NCI-H1694 treated with DMSO at 0.1 percent for 48 hours (cell line): Measurements from ENCODE around the gene FARS2.

ENCODE experiments used
- DNase-seq: peaks from one replicate; lab custom pipeline; 2025; lab: John Stamatoyannopoulos, UW

The FARS2 gene

DNA sequence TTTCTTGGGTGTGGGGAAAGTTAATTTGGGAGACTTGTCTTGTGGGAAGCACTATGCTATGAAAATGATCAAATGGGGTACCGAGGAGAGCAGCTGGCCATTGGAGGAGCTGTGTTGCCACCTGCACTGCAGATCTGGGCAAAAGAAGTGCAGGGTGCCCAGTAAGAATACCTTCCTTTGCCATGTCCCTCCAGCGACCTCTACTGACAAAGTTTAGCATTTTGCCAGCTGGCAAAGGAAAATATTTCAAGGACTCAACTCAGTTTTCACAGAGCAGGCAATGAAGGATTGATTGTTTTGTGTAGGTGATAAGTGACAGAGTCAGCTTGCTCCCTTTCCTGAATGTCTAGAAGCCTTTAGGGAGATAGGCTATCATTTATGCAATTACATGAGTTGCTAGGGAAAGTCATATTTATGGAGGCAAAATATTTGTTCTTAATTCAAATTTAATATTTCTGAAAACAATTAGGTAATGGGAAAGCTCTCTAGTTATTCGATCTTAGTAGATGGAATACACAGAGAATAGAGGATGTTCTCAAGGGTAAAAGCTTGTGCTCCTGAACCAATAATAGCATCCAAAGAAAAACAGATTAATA, 118.4 kb downstream of the FARS2 start:
- peak; percentile 14 for DNase-seq

DNA sequence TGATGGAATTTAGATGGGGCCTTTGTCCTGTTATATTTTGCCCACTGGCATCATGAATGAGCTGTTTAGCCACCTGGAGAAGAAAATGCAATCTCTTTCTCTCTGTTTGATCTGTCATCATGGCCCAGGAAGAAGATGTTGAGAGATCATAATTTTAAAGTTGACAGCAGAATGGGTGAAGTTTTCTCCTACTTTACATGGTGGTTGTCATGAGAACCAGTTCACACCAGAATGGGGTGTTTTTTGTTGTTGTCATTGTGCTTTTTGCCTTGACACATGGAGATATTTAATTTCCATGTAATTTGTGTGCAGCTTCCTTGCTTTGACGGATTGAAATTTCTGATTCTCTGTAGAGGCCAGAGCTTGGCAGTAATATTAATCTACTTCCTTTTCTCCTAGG, 122.5 kb downstream of the FARS2 start:
- DNase-seq: no peak

DNA sequence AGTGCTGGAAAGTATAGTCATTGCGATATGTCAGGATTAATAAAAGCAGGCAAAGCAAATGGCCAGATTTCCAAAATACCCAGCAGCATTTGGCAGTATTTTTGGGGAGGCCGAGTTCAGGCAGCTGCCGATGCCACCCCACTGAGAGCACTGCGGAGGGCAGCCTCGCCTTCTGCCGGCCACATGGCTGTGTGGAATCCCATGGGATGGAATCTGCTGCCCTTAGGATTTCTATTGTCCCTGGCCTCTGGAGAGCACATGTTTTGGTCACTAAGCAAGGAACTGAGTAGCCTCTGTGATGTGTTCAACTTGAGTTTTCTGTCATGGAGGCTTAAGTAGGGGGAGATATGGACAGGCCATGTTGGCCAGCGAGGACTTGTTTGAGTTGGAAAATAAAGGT, 123.0 kb downstream of the FARS2 start:
- no peak for DNase-seq

DNA sequence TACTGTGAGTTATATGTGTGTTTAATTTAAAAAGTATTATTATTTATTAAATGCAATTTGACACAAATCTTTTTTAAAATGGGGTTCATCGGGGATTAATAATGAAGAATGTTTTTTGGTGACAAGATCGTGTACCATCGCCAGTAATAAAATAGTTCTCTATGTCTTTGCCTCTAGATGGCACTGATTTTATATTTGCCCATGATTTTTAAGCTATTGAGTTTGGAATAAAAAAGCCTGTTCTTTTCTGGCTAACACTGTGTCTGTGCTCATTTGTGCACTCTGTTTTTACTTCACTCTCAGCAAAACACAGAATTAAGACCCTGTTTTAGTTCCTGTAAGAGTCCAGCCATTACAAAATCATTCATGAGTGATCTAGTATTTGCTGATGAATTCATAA, 127.0 kb downstream of the FARS2 start:
- DNase-seq: no peak

DNA sequence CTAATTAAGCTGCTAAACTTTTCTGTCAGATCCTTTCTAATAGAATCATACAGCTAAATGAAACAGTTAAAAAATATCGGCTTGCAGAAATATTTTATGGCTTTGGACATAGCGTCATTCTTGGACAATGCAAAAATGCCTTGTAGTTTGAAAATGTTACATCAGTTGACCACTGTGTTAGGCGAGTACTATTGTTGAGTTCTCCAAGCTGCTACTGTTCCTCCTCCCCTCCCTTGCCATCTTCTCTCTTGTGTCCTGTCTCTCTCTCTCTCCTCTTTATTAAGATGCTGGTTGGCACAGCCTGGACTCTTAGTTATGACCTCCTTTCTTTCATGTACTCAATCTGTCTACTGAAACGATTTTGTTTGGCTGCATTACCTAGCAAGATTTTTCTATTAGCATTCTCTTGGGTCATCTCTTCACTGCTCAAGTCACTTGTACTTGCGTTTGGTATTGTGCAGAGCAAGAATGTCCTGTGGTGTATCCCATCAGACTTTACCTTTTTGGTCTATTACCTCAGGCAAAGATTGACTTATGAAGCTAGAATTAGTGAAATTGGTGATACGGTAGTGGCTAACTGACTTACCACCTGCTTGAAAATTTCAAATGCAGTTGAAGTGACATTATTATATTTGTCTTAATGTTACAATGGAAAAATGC, 127.9 kb downstream of the FARS2 start:
- DNase-seq: no peak

DNA sequence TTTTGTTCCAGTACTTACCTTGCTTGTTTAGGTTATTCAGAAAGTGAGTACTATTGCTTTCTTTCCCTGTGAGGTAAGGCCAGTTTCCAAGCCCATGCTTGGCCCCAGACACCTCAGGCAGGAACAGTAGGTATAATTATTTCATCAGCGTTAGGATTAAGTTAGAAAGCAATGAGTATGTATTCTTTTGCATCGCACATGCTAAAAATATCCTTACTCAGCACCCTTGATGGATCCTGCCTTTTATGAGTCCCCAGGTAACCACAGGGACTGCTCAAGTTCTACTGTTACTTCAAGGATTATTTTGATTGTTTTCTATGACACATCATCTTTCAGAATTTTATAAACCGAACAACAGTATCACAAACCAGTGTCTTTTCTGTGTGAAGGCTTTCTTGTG, 128.9 kb downstream of the FARS2 start:
- no peak for DNase-seq

DNA sequence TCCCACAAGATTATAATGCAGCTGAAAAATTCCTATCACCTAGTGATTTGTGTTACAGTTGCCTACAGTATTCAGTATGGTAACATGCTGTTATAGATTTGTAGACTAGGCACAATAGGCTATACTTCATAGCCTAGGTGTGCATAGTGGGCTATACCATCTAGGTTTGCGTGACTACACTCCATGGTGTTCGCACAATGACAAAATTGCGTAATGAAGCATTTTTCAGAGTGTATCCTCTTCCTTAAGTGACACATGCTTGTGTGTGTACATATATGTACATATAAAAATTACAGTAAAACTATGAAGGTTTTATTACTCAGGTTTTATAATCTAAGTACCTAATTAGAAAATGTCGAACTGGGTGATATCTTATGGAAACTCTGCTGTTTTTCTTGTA, 133.0 kb downstream of the FARS2 start:
- no peak for DNase-seq

DNA sequence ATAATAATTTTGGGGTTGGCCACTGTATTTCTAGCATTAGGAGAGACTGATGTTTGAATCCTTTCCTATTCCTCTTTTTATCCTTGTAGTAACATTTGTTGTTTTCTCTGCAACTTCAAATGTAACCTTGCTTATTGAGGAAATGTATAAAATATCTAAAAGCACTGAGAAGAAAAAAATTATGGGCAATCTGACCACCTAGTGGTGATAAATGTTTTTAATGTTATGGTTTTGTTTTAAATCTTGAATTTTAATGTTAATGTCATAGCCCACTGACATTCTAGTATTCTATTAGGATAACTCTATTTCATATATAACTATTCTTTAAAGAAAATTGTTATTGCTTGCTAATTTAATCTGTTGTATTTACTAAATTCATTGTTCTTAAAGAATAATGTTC, 134.4 kb downstream of the FARS2 start:
- no peak for DNase-seq

DNA sequence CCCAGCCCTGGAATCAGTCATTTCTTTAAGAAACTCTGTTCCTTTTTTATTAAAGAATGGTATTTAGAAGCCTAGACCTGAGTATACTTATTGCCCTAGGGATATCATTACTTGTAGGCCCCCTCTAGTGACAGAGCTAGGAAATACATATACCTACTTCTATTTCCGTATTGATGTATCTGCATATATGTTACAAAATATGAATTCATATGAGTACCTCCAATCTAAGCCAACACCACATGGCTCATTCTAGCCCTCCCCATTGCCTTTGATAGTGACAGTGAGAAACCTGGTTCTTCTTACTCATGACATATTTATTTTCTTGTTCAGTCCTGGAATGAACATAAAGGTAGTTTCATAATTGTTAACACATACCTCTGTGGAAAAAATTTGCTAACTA, 137.2 kb downstream of the FARS2 start:
- DNase-seq: peak; percentile 46

DNA sequence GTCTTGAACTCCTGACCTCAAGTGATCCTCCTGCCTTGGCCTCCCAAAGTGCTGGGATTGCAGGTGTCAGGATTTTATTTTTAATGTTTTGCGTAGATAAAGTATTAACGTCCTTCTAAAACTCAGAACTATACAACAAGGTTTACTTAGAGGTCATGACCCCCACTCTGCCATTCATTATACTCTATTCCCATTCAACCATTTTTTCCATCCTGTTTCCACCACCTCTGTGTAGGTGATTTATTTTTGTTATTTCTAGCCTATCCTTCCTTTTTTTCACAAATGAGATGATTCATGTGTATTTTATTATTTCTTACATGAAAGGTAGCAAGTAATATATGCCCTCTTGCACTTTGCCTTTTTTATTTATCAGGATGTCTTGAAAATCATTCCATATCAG, 138.1 kb downstream of the FARS2 start:
- DNase-seq: no peak

DNA sequence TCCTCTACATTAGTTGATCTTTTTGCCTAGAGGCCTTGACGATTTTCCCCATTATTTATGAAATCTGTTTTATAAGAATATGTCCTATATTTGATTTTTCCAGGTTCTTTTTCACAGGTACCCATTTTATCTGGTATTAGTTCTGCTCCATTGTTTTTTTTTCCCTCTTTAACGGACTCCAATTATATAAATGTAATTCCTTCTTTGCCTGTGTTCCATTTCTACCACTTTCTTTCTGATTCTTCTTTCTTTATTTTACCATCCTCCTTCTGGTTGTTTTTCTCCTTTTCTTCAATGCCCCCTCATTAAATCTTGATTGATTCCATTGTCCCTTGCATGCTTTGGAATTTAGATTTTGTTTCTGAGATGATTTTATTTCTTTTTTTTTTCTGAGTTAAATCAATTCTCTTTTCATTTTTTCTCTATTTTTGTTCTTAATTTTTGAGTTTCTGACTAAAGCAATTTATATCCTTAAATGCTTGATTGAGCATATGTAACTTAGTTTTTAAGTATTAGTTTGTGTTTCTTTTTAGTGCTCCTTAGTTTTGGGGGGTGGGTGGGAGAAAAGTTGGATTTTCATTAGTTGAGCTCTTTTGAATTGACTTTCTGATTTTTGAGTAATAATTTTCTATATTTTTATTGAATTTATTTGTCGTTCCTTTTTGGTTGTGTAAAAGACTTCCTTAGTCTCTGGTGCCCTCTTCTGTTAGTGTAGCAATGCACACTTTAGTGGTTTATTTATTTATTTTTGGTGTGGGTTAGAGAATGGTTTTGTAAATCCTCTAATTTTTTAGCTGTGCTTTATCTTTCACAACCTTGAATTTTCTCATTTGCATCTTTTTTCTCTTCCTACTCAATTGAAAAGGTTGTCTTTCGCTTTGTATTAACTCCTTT, 140.8 kb downstream of the FARS2 start:
- DNase-seq: peak; percentile 31

DNA sequence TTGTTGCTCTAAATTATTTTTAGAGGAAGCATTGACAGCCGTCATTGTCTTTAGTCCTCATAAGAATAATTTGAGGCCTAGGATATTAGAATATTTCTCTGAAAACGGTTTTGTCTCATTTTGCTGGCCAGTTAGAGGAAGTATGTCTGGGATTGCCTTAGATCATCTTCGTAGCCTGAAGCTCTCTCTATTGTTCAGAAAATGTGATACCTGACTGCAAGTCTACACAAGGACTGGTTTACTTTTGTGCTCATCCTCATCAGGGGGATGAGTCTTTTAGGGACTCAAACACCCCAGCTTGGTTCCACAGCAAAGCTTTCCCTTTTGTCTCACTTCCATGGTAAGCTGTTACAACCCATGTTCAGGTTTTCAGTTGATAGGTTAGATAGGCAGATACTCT, 141.8 kb downstream of the FARS2 start:
- DNase-seq: no peak

DNA sequence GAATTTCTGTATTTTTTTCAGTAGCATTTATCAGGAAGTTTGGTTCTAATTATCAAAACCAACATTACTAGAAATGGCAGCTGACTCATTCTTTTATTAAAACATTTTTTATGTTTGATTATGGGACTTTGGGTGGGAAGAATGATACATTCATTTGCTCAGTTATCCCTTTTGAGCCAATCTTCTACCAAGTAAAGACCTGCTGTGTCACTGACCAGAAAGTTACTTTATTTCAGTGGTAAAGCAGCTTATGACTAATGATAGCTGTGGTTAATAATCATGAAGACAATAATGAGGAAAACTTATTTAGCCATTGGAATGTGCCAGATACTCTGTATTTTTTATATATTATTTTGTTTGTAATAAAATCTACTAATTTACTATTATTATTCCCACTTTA, 142.3 kb downstream of the FARS2 start:
- no peak for DNase-seq

DNA sequence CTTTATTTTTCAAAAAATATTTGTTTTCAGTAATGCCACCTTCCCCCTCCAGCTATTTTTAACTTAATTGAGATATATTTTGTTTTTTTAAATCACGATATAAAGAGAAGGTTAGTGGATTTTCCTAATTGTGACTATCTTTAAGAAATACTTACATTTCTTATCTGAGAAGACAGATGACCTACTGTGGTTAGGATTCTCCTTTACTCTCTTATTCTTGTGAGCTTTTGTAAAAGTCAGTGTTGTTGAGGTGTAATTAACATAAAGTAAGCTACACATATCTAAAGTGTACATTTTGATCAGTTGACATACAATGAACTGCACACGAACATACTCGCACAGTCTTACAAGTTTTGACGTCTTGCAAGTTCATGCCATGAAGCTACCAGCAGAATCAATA, 144.7 kb downstream of the FARS2 start:
- no peak for DNase-seq

DNA sequence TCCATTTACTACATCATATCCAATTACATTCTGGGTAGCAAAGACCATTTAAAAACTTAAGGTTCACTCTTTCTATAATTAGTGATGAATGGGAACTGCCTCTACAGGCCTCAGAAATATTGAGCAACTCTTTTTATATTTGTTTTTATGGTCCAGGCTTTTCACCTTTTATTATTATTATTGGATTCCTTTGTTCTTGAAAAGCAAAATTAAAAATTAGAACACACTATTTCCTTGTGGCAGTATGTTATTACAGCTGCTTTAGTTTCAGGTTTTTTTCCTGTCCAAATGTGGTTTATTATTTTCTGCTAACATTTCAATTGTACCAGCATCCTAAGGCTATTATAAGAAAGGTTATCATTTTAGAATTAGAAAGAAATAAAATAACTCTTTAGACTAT, 150.1 kb downstream of the FARS2 start:
- no peak for DNase-seq

DNA sequence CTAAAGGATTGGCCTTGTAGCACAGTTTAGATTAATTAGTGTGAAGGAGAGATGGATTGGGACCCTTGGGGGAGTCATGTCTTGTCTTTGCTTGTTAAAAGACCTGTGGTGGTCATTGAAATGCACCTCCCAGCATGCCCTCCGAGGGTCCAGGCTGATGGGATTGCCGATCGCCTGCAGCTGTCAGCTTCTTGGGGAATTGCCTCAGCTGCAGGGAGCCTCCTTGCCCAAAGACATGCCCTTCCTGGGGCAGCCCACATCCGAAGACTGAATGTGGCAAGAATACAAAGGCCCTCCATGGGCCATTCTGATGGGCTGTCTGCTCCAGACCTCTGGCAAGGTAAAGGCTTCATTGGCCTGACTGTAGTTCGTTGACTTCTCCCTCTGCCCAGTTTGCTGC, 150.7 kb downstream of the FARS2 start:
- no peak for DNase-seq

DNA sequence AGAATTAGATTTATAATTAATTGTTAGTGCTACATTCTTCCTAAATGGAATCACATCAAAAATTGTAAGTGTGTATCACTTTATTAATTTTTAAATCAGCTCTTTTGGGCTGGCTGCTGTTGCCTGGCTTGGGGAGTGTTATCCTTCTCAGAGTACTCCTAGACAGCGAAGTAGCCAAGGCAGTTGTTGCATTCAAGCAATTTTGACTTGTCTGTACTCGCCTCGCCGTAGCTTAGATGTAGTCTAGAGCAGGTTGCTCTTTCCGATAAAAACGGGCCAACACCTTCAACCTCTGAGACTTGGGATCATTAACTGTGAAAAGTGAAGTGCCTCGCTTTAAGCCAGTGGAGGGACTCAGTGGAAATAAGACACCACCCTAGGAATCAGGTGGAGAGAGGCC, 151.3 kb downstream of the FARS2 start:
- no peak for DNase-seq

DNA sequence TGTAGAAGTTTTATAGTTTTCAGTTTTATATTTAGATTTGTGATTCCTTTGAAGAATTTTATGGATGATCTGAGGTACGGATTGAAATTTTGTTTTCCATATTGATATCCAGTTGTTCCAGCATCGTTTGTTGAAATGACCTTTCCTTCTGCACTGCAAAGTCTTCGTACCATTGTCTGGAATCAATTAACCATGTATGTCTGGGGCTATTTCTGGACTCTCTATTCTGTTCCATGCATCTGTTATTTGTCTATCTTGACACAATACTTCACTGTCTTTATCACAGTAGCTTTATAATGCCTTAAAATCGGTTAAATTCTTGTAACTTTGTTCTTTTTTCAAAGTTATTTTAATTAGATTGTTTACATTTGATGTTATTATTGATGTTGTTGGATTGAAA, 154.9 kb downstream of the FARS2 start:
- no peak for DNase-seq

DNA sequence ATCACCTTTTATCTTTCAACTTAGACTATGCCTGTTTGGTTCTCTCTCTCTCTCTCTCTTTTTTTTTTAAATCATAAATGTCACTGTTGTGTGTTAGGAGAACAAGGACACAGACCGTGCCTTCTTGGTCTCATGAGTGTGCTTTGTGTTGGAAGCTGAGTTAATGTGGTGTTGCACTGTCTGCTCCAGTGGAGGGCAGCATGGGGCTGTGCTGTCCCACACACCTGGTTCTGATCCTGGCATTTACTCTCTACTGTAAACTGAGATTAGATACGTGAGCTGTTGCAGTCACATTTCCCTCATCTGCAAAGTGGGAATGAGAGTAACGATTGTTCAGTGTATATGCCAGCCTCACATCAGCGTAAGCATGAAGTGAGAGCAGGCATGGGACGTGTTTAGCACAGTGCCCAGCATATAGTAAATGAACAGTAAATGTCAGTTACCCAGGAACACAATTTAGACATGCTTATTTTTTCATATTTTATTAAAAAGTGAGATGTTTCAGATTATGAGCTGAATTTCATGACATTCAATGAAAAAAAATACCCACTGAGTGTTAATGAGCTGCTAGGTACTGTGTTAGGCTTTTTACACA, 161.1 kb downstream of the FARS2 start:
- peak; percentile 24 for DNase-seq

DNA sequence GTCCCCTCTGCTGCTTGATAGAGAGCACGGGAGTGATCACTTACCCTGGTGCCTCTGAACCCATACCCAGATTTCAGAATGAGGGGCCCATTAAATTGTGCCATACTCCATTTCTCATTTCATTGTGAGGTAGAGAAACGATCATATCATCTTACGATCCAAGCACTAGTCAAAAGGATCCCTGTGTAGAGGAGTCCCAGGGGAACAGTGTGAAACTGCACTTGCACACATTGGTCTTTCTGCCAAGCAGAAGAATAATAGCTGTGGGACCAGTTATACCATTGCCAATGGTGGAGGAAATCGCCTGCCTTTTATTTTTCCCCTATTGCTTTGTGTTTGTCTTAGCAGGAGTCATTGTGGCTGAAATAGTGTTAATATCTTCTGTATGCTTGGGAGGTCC, 161.9 kb downstream of the FARS2 start:
- no peak for DNase-seq

DNA sequence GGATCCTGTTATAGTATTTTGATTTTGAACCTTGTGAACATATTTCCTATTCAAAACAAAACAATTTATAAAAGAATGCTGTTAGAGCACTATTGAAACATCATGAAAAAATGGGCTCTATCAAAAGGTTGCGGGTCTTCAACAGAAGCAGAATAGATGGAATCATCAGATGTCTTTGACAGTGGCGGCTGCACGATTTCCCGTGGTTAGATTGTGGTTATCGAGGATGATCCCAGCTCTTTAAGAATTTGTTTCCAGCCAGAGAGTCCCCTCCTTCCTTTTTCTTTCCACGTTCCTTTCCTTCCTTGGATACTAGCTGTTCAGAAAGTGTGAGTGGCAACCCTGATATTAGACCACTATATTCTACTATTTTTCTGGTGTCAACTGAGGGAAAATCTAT, 163.4 kb downstream of the FARS2 start:
- DNase-seq: no peak

DNA sequence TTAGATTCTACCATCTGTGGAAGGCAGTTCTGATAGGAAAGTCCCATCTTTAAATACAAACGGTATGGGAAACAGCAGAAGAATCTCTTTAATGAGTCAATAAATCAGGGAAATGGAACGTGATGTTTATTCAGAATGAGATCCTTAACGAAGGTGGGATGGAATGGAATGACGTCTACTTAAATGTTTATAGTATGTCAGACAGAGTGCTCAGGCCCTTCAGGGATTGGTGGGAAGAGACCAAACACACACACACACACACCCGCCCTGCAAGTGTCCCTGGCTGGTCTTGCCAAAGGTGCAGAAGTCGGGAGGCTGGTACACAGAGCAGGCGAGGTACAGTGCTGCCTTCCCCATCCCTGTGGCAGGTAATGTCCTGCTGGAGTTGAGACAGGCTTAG, 164.0 kb downstream of the FARS2 start:
- no peak for DNase-seq

DNA sequence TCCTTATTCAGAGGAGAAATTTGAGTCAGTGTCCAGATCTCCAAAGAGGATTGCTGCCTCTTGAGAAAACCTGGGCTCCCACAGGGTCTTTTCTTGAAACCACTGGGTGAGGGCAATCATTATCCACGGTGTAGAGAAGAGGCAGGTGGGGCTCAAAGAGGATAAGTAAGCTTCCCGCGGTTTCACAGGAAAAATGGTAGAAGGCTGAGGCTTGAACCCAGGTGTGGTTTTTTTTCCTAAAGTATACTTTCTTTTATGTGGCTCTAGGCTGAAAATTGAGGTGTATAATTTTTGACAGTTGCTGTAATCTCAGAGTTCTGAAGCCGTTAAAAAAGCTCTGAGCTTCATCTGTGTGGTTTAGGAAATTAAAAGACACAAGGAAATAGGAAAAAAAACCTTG, 164.5 kb downstream of the FARS2 start:
- DNase-seq: no peak
